ENCODE results near the gene BEND6. TPM values are rescaled to one million over a fixed set of nuclear protein-coding genes. Genes with fewer than 3 reads are reported as not detected.
A peak's percentile ranks its signal among the peaks of the same experiment; 100 is the strongest.
"Not testable (repeated sequence)": the region's sequence is repeated elsewhere in the genome, so short reads cannot be mapped to it uniquely, and the experiment has no call there.

BEND6 gene
- total RNA-seq, 1 experiment from 2014 or later, result 2.2 TPM

DNA sequence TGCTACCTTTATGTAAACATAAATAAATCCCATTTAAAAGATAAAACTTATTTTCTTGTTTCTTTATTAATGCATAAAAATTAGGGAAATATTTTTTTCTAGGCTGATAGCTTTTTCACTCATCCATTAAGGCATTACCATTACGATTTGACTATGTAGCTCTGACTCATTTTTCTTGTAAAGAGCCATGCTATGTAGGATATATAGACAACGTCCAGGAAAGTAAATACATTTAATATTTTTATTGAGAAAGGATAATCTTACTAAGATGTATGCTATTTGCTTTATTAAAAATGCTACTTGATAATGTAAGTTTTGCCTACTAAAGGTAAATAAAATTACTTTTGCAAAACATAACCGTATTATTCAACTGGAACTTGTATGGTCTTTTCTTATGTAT, 72.4 kb downstream of the BEND6 start:
- DNase-seq (ENCODE audit: low read depth), result no peak

DNA sequence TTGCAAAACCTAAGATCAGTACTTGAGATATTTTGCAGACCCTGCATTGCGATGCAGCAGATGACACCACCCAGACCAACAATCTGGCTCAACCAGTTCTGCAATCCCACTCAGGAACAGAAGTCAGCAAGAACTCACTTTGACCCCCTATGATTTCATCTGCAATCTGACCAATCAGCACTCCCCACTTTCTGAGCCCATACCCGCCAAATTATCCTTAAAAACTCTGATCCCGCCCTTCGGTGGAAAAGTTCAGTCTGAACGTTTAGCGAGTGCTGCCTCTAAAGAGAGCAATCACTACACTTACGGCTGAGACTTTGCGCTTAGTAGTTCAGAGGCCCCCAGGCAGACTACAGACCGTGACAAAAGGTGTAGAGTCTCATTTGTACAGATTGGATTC, 74.3 kb downstream of the BEND6 start:
- no peak for DNase-seq (ENCODE audit: low read depth)

GRCh38 chr6:57033228-57033627, 78.3 kb downstream of the BEND6 start:
- DNase-seq (ENCODE audit: low read depth), result no peak

- no peak for DNase-seq (ENCODE audit: low read depth)
These were observed 80.6 kb downstream of the BEND6 start for GRCh38 chr6:57035549-57035948.

DNA sequence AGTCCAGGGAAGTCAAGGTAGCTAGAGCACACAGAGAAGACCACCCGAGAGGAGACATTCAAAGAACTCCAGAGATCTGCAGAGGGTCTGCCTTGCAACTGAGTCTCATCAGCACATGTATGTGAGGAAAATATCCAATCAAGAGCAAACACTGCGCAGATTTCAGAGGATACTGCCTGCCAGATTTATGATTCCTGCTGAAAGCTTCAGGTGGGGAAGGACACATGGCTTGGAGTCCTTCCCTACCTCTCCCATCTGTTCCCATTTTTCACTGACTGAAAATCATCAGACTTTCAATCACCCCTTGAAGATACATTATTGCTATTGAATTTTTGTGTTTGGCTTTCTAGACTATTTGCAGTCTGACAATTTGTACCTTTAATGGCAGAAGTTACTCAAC, 84.0 kb downstream of the BEND6 start:
- DNase-seq (ENCODE audit: low read depth), result no peak

DNA sequence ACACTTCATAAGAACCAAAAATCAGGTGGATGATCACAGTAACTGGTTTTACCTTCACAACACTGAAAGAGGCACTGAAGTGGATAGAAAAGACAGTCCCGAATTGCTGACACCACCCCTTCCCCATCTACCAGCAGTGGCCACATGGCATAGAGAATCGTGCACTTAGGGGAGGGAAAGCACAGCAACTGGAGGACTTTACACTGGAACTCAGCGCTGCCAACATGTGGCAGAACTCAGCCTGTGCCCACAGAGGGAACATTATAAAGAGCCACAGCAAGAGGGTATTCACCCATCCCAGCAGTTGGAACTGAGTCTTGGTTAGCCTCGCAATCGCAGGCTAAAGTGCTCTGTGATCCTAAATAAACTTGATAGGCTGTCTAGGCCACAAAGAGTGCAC, 85.1 kb downstream of the BEND6 start:
- DNase-seq (ENCODE audit: low read depth), result no peak

DNA sequence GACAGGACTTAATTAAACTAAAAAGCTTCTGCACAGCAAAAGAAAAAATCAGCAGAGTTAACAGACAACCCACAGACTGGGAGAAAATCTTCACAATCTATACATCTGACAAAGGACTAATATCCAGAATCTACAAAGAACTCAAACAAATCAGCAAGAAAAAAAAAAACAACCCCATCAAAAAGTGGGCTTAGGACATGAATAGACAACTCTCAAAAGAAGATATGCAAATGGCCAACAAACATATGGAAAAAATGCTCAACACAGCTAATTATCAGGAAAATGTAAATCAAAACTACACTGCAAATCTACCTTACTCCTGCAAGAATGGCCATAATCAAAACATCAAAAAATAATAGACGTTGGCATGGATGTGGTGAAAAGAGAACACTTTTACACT, 89.2 kb downstream of the BEND6 start:
- DNase-seq (ENCODE audit: low read depth), result not testable (repeated sequence)

DNA sequence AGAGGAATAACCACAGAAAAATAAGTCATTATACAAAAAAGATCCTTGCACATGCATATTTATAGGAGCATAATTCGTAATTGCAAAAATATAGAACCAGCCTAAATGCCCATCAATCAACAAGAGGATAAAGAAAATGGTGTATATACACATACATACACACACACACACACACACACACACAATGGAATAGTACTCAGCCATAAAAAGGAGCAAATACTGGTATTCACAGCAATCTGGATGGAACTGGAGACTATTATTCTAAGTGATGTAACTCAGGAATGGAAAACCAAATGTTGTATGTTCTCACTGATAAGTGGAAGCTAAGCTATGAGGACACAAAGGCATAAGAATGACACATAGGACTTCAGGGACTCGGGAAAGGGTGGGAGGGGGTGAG, 89.7 kb downstream of the BEND6 start:
- no peak for DNase-seq (ENCODE audit: low read depth)

- DNase-seq (ENCODE audit: low read depth), result peak; percentile 90
These were observed 91.7 kb downstream of the BEND6 start, which contains the start of gene KIAA1586 for GRCh38 chr6:57046332-57047256. Gene KIAA1586 (plus strand): TSS chr6:57046693. CDS start chr6:57046756, 63 bp downstream.

DNA sequence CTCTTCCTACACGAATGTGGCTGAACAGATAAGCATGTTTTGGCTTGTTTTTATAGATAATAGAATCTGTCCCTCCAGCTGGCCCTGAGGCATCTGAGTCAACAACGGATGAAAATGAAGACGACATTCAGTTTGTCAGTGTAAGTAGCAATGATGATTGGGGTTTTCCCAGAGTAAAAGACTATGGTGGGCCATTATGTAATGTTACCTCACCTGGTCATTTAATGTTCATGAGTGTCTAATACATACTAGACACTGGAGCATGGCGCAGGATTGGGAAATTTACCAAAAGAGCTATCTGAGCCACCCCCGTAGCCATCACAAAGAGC, 92.3 kb downstream of the BEND6 start:
- DNase-seq (ENCODE audit: low read depth), result not testable (repeated sequence)

DNA sequence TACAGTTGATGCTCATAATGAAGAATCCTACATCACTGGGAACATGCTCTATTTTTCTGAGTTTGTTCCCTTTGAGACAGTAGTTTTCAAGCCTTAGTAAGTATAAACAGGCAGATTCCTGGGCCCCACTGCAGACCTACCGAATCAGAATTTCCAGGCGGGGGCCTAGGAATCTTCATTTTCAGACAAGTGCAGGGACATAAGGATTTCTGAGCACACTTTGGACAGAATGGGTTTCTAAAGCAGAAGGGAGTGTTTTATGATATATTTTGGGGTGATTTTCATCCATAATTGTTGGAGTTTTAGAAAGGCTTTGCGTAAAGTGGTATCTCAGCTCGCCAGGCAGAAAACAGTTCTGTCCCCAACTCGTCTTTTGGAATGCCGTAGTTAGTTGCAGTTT, 93.0 kb downstream of the BEND6 start:
- not testable (repeated sequence) for DNase-seq (ENCODE audit: low read depth)

DNA sequence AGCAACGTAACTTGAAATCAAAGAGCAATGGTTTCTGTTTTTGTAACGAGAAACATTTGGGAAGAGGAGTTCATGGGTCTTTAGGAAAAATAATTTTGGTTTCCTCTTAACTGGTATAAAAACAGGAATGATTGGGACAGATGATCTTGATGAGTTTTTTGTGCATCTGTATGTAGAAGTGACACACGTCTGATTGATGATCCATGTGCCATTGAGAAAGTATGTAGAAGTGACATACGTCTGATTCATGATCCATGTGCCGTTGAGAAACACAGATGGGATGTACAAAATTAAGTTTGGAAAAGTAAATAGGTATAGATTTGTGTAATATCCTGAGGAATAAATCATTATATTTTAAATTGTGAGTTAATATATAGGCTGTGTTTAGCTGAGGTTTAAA, 93.7 kb downstream of the BEND6 start:
- no peak for DNase-seq (ENCODE audit: low read depth)

- DNase-seq (ENCODE audit: low read depth), result no peak
These were observed 108.9 kb downstream of the BEND6 start for GRCh38 chr6:57063847-57064246.

GRCh38 chr6:57064809-57065208, 109.9 kb downstream of the BEND6 start:
- DNase-seq (ENCODE audit: low read depth), result no peak

GRCh38 chr6:57068061-57068460, 113.2 kb downstream of the BEND6 start:
- DNase-seq (ENCODE audit: low read depth), result no peak

DNA sequence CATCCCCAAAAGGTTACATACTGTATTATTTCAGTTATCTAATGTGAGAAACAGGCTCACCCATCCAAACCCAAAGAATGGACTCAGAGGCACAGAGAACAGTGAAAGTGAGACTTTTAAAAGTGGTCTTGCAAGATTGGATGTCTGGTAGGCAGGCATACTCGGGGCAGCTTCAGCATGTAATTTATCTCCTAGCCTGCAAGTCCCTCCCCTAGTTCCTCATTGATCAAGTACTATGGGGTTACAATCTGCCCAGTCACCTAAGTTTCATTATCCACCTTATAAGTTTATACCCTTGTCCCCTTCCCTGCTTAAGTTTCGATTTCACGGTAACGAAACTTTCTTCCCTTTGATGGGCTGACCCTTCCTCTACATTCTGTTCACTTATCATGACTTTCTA, 114.3 kb downstream of the BEND6 start:
- DNase-seq (ENCODE audit: low read depth), result no peak

DNA sequence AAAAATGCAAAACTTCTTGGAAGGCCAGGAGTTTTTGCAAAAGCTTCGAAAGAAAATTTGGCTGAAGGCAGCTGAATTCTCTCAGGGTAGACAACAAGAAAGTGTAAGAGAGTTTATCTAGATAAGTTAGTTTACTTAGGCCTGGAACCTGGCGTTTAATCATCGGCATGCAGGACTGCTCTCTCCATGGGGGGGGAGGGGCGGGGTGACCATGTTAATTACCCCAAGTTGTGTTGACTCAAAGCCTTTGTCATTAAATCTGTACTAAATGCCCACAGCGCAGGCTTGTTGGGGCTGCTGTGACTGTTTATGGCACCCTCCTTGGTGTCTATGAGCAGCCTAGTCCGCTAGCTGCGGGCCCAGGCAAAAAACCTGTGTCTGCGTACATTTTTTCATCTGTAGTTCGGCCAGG, 115.0 kb downstream of the BEND6 start:
- DNase-seq (ENCODE audit: low read depth), result no peak

GRCh38 chr6:57072108-57072507, 117.2 kb downstream of the BEND6 start:
- no peak for DNase-seq (ENCODE audit: low read depth)

DNA sequence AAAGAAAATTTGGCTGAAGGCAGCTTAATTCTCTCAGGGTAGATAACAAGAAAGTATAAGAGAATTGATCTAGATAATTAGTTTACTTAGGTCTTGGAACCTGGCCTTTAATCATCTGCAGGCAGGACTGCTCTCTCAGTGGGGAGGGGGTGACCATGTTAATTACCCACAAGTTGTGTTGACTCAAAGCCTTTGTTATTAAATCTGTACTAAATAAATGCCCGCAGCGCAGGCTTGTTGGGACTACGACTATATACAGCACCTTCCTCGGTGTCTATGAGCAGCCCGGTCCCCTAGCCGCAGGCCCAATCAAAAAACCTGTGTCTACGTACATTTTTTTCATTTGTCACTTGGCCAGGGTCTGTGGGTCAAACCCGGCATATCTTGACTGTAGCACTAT, 119.5 kb downstream of the BEND6 start:
- no peak for DNase-seq (ENCODE audit: low read depth)

DNA sequence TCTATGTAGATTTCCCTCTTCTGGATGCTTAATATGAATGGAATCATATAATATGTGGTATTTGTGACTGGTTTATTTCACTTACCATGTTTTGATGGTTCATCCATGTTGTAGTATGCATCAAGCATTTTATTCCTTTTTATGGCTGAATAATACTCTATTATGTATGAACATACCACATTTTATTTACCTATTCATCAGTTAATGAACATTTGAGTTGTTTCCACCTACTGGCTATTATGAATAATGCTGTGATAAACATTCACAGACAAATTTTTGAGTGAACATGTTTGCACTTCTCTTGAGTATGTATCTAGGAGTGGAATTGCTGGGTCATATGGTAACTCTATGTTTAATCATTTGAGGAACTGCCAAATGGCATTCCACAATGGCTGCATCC, 120.2 kb downstream of the BEND6 start:
- DNase-seq (ENCODE audit: low read depth), result no peak

All from HT1080 (cell line).